Lower lobe of right lung (tissue), 2 donors: Measurements from ENCODE around the gene DPP4. TPM values are rescaled to one million over a fixed set of nuclear protein-coding genes. Genes with fewer than 3 reads are reported as not detected.
A peak's percentile ranks its signal among the peaks of the same experiment; 100 is the strongest.

ENCODE experiments used
- ATAC-seq, 2 donors: fragments of 200-7000 bp; cut with Tn5 transposase; one replicate each; pipeline ENCODE4 v1.9.1; 2020 to 2022; ENCODE audit warnings: mild to moderate bottlenecking in 2 of 2, moderate library complexity in 2 of 2
- DNase-seq: peaks from one replicate; pipeline ENCODE4 v3.0.0-alpha.2; 2020
- H3K27ac ChIP-seq: fragments of 200-600 bp; one replicate; pipeline ENCODE4 v1.8.0; 2022
- H3K27me3 ChIP-seq: fragments of 200-600 bp; one replicate; pipeline ENCODE4 v1.8.0; 2022; ENCODE audit warnings: low read depth
- H3K36me3 ChIP-seq: fragments of 200-600 bp; one replicate; pipeline ENCODE4 v1.8.0; 2022; ENCODE audit warnings: mild to moderate bottlenecking
- H3K4me1 ChIP-seq: fragments of 200-600 bp; one replicate; pipeline ENCODE4 v1.8.0; 2022
- H3K4me3 ChIP-seq: fragments of 200-600 bp; one replicate; pipeline ENCODE4 v1.8.0; 2022; ENCODE audit warnings: mild to moderate bottlenecking
- H3K9me3 ChIP-seq: fragments of 200-600 bp; one replicate; pipeline ENCODE4 v1.8.0; 2022
- CTCF ChIP-seq: fragments of 200-600 bp; IDR thresholded peaks from one replicate; pipeline ENCODE4 v1.8.0; 2022; ENCODE audit warnings: antibody characterized with exemption, mild to moderate bottlenecking
- intact Hi-C: fragments of 100-400 bp; cut with DNase I; formaldehyde crosslinking; loops from one replicate; pipeline ENCODE4 v1.11.0; 2022
- total RNA-seq: library from RNA; stranded (reverse); fragmentation: NEBNext Ultra II Directional; extraction: Animal tissue kit (Norgen Biotek cat#: 25700); gene quantifications from one replicate; pipeline ENCODE4 v1.2.1, GENCODE V29; 2021
- donor health status: DM: no; HTN: yes; CAD: no; lungs with severe emphysema.

DPP4 gene
- total RNA-seq, 1 donor from 2014 or later = 24.5 TPM

GRCh38 chr2:161947406-161947805 lies 126.6 kb downstream of the DPP4 start:
- Histone ChIP-seq H3K4me3 (no peak overlapping the region), H3K9me3 (no peaks in the 10 kb centered on the region), H3K27ac (no peak overlapping the region), H3K27me3 (no peaks in the 10 kb centered on the region), H3K36me3 (no peaks in the 10 kb centered on the region), H3K4me1 (no peaks in the 10 kb centered on the region)
- no peak for ATAC-seq
- no peak for TF ChIP-seq CTCF
- intact Hi-C loops = loop anchor here (5.0 kb wide), 1 partner anchor 360 kb away; no protein-coding TSS in a partner anchor
- no peak for DNase-seq

GRCh38 chr2:161946489-161947107 lies 127.4 kb downstream of the DPP4 start:
- no peak overlapping the region for H3K4me3 ChIP-seq
- no peak overlapping the region for H3K27ac ChIP-seq
- H3K36me3 ChIP-seq = no peaks in the 10 kb centered on the region
- TF ChIP-seq CTCF = peak; percentile 61
- DNase-seq (no peak), ATAC-seq (no peak)
- intact Hi-C loops = loop anchor here (5.0 kb wide), 1 partner anchor 359 kb away; no protein-coding TSS in a partner anchor
- no peaks in the 10 kb centered on the region for H3K9me3 ChIP-seq
- no peaks in the 10 kb centered on the region for H3K4me1 ChIP-seq
- H3K27me3 ChIP-seq = no peaks in the 10 kb centered on the region

GRCh38 chr2:161943011-161943410 lies 131.0 kb downstream of the DPP4 start:
- Histone ChIP-seq H3K36me3 (no peaks in the 10 kb centered on the region), H3K4me3 (no peak overlapping the region), H3K27ac (no peak overlapping the region), H3K4me1 (no peaks in the 10 kb centered on the region), H3K9me3 (no peaks in the 10 kb centered on the region), H3K27me3 (no peaks in the 10 kb centered on the region)
- ATAC-seq = no peak
- intact Hi-C loops = no loop called here
- no peak for DNase-seq
- no peak for TF ChIP-seq CTCF

Other genes with a start within 250 kb of the DPP4 start
- not detected for gene GCG, start 78.0 kb upstream of the DPP4 start, total RNA-seq
- gene FAP, start 169.2 kb upstream of the DPP4 start, total RNA-seq = 3.4 TPM
- 44.1 TPM for gene IFIH1, start 244.5 kb upstream of the DPP4 start, total RNA-seq